ENCODE results near the gene DDX54.
"Not testable (repeated sequence)": the region's sequence is repeated elsewhere in the genome, so short reads cannot be mapped to it uniquely, and the experiment has no call there.

Gene DDX54

GRCh38 chr12:113146999-113147398, 38.3 kb downstream of the DDX54 start:
- ChIA-PET CTCF (no interaction called here), POLR2A (ENCODE audit: low non-redundant PET) (no interaction called here)
- no peak for TF ChIP-seq CTCF (conservative IDR thresholded peaks at IDR 0.05; ENCODE audit: low read depth)
- H3K27ac ChIP-seq, result no peak overlapping the region
- DNase-seq (ENCODE audit: low spot score), result no peak

GRCh38 chr12:113145720-113146551, 39.3 kb downstream of the DDX54 start:
- no peak overlapping the region for H3K27ac ChIP-seq
- no peak for DNase-seq (ENCODE audit: low spot score)
- POLR2A ChIA-PET (ENCODE audit: low non-redundant PET), result no interaction called here
- no peak for TF ChIP-seq CTCF (conservative IDR thresholded peaks at IDR 0.05; ENCODE audit: low read depth)
- CTCF ChIA-PET, result no interaction called here

GRCh38 chr12:113144806-113145205, 40.5 kb downstream of the DDX54 start:
- CTCF ChIA-PET, result no interaction called here
- POLR2A ChIA-PET (ENCODE audit: low non-redundant PET), result no interaction called here
- no peak for DNase-seq (ENCODE audit: low spot score)

GRCh38 chr12:113143959-113144358, 41.3 kb downstream of the DDX54 start:
- no peak overlapping the region for H3K27ac ChIP-seq
- DNase-seq (ENCODE audit: low spot score), result no peak
- no peak for TF ChIP-seq CTCF (conservative IDR thresholded peaks at IDR 0.05; ENCODE audit: low read depth)
- POLR2A ChIA-PET (ENCODE audit: low non-redundant PET), result no interaction called here
- CTCF ChIA-PET, result no interaction called here

More at GRCh38 chr12:113144806-113145205, 40.5 kb downstream of the DDX54 start:
- TF ChIP-seq CTCF (conservative IDR thresholded peaks at IDR 0.05; ENCODE audit: low read depth), result no peak
- H3K27ac ChIP-seq, result no peak overlapping the region

GRCh38 chr12:113142886-113143332, 42.4 kb downstream of the DDX54 start:
- ChIA-PET CTCF (interaction anchor here (0.7 to 1.5 kb wide), 2 partner anchors 10 to 97 kb away, joined by 3 read pairs; no protein-coding TSS in a partner anchor), POLR2A (ENCODE audit: low non-redundant PET) (no interaction called here)
- no peak overlapping the region for H3K27ac ChIP-seq
- no peak for TF ChIP-seq CTCF (conservative IDR thresholded peaks at IDR 0.05; ENCODE audit: low read depth)
- DNase-seq (ENCODE audit: low spot score), result no peak

- DNase-seq (ENCODE audit: low spot score), result no peak
- ChIA-PET CTCF (interaction anchor here (0.7 to 1.5 kb wide), 2 partner anchors 11 to 97 kb away, joined by 3 read pairs; no protein-coding TSS in a partner anchor), POLR2A (ENCODE audit: low non-redundant PET) (no interaction called here)
- no peak for TF ChIP-seq CTCF (conservative IDR thresholded peaks at IDR 0.05; ENCODE audit: low read depth)
- H3K27ac ChIP-seq, result no peak overlapping the region
These were observed 42.9 kb downstream of the DDX54 start for GRCh38 chr12:113142173-113142885.

GRCh38 chr12:113141716-113142115, 43.6 kb downstream of the DDX54 start:
- H3K27ac ChIP-seq; POLR2A ChIA-PET (ENCODE audit: low non-redundant PET); DNase-seq (ENCODE audit: low spot score): not testable (repeated sequence)
- CTCF ChIA-PET, result interaction anchor here (1.5 kb wide), 1 partner anchor 12 kb away, joined by 3 read pairs; no protein-coding TSS in a partner anchor
